ENCODE measurements around the gene MRPL54. TPM values are rescaled to one million over a fixed set of nuclear protein-coding genes. Genes with fewer than 3 reads are reported as not detected.

MRPL54 gene
- total RNA-seq, 1 donor from 2014 or later: 43.5 TPM

DNA sequence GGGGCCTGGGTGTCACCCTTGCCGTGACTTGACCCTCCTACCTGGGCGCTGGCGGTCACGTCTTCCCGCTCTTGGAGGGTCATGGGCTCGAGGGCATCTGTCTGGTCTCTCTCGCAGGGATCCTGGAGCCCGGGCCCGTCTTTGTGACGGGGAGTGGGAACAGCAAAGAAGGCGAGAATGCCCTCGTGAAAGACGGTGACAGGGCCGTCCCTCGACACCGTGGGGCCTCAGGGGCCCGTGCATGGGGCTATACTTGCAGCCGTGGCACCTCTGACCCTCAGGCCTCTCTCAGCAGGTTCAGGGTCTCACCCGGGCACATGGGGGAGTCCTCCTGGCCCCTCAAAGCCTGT is 44.6 kb downstream of the MRPL54 start:
- DNase-seq (ENCODE audit: low read depth) (no peak), FAIRE-seq (no peak)
- Histone ChIP-seq H3K4me3 (ENCODE audit: insufficient read depth, low read depth, low read length) (no peak overlapping the region), H2AFZ (ENCODE audit: low read depth, low read length) (no peak overlapping the region), H3K4me1 (ENCODE audit: insufficient read depth, low read length) (no peaks in the 10 kb centered on the region), H3K4me2 (ENCODE audit: low read length) (no peak overlapping the region), H3K27me3 (ENCODE audit: insufficient read depth, low read length) (peaks cover 4% of the 10 kb centered on the region), H3K36me3 (ENCODE audit: insufficient read depth, low read length) (no peaks in the 10 kb centered on the region), H3K79me2 (ENCODE audit: insufficient read depth, low read length) (no peaks in the 10 kb centered on the region), H3K27ac (ENCODE audit: low read depth, low read length) (no peak overlapping the region), H3K9ac (ENCODE audit: low read length) (no peak overlapping the region), H4K20me1 (ENCODE audit: insufficient read depth, low read length) (no peaks in the 10 kb centered on the region), H3K9me3 (ENCODE audit: insufficient read depth, low read depth, low read length) (no peaks in the 10 kb centered on the region)
- H3K27me3 Mint-ChIP-seq (ENCODE audit: low read depth, unreplicated experiment): peaks cover 25% of the 10 kb centered on the region
- H3K27ac Mint-ChIP-seq (ENCODE audit: unreplicated experiment): no peak overlapping the region
- H3K4me1 Mint-ChIP-seq (ENCODE audit: low read depth, unreplicated experiment): no peaks in the 10 kb centered on the region
- no peak for TF ChIP-seq EZH2 (IDR thresholded peaks at IDR 0.05; ENCODE audit: insufficient read depth, low read length)
- TF ChIP-seq, protein P1, sequence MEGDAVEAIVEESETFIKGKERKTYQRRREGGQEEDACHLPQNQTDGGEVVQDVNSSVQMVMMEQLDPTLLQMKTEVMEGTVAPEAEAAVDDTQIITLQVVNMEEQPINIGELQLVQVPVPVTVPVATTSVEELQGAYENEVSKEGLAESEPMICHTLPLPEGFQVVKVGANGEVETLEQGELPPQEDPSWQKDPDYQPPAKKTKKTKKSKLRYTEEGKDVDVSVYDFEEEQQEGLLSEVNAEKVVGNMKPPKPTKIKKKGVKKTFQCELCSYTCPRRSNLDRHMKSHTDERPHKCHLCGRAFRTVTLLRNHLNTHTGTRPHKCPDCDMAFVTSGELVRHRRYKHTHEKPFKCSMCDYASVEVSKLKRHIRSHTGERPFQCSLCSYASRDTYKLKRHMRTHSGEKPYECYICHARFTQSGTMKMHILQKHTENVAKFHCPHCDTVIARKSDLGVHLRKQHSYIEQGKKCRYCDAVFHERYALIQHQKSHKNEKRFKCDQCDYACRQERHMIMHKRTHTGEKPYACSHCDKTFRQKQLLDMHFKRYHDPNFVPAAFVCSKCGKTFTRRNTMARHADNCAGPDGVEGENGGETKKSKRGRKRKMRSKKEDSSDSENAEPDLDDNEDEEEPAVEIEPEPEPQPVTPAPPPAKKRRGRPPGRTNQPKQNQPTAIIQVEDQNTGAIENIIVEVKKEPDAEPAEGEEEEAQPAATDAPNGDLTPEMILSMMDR (IDR thresholded peaks at IDR 0.05; ENCODE audit: insufficient read depth, low read depth, low read length): no peak
- no peaks in the 10 kb centered on the region for H3K36me3 Mint-ChIP-seq (ENCODE audit: low read depth, unreplicated experiment)
- no peaks in the 10 kb centered on the region for H3K9me3 Mint-ChIP-seq (ENCODE audit: unreplicated experiment)
- H3K4me3 Mint-ChIP-seq (ENCODE audit: unreplicated experiment): no peak overlapping the region

DNA sequence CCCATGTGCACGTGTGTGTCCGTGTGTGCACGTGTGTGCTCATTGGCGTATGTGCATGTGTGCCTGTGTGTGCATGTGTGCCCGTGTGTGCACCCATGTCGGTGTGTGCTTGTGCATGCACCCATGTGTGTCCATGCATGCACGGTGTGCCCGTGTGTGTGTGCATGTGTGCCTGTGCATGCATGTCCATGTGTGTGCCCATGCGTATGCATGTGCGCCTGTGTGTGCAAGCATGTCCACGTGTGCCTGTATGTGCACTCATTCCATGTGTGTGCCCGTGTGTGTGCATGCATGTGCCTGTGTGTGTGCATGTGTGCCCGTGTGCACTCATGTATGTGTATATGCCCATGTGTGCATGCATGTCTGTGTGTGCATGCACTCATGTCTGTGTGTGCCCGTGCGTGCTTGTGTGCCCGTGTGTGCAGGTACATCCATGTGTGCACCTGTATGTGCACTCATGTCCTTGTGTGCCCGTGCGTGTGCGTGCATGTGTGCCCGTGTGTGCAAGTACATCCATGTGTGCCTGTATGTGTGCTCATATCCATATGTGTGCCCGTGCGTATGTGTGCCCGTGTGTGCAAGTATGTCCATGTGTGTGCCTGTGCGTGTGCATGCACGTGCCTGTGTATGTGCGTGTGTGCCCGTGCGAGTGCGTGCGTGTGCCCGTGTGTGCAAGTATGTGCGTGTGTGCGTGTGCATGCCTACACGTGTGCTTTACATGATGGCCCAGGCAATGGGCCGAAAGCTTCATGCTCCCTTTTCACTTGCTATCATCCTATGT is 45.3 kb downstream of the MRPL54 start:
- peaks cover 4% of the 10 kb centered on the region for H3K27me3 ChIP-seq (ENCODE audit: insufficient read depth, low read length)
- no peak for FAIRE-seq

More for the DNA sequence above, 45.3 kb downstream of the MRPL54 start:
- H4K20me1 ChIP-seq (ENCODE audit: insufficient read depth, low read length): no peaks in the 10 kb centered on the region
- H3K79me2 ChIP-seq (ENCODE audit: insufficient read depth, low read length): no peaks in the 10 kb centered on the region
- H3K36me3 ChIP-seq (ENCODE audit: insufficient read depth, low read length): no peaks in the 10 kb centered on the region
- no peak overlapping the region for H3K4me2 ChIP-seq (ENCODE audit: low read length)
- H3K4me1 ChIP-seq (ENCODE audit: insufficient read depth, low read length): no peaks in the 10 kb centered on the region
- Mint-ChIP-seq H3K9me3 (ENCODE audit: unreplicated experiment) (no peaks in the 10 kb centered on the region), H3K27ac (ENCODE audit: unreplicated experiment) (peak overlapping the region; percentile 34), H3K4me3 (ENCODE audit: unreplicated experiment) (no peak overlapping the region), H3K4me1 (ENCODE audit: low read depth, unreplicated experiment) (peaks cover 2% of the 10 kb centered on the region), H3K27me3 (ENCODE audit: low read depth, unreplicated experiment) (peaks cover 21% of the 10 kb centered on the region), H3K36me3 (ENCODE audit: low read depth, unreplicated experiment) (no peaks in the 10 kb centered on the region)
- H2AFZ ChIP-seq (ENCODE audit: low read depth, low read length): no peak overlapping the region
- H3K4me3 ChIP-seq (ENCODE audit: insufficient read depth, low read depth, low read length): no peak overlapping the region
- no peaks in the 10 kb centered on the region for H3K9me3 ChIP-seq (ENCODE audit: insufficient read depth, low read depth, low read length)
- H3K27ac ChIP-seq (ENCODE audit: low read depth, low read length): no peak overlapping the region
- DNase-seq (ENCODE audit: low read depth): no peak
- TF ChIP-seq, protein P1 (IDR thresholded peaks at IDR 0.05; ENCODE audit: insufficient read depth, low read depth, low read length): no peak
- TF ChIP-seq EZH2 (IDR thresholded peaks at IDR 0.05; ENCODE audit: insufficient read depth, low read length): no peak
- H3K9ac ChIP-seq (ENCODE audit: low read length): no peak overlapping the region
